Testis (tissue), 2 donors: Measurements from ENCODE around the gene LONP1.

Source experiments
- CTCF ChIP-seq, 3 experiments: fragments of 450-650 bp in 2 of 3; fragments of 200-600 bp in 1 of 3; sonication (generic) in 1 of 3; IDR thresholded peaks; one replicate each; pipeline ENCODE4 v1.5.1; 2016 to 2019; ENCODE audit warnings: antibody characterized with exemption in 3 of 3, mild to moderate bottlenecking in 2 of 3, moderate library complexity in 1 of 3
- POLR2A ChIP-seq: fragments of 450-650 bp; IDR thresholded peaks from one replicate; pipeline ENCODE4 v1.6.1; 2017; ENCODE audit warnings: antibody characterized with exemption, mild to moderate bottlenecking, moderate library complexity

DNA sequence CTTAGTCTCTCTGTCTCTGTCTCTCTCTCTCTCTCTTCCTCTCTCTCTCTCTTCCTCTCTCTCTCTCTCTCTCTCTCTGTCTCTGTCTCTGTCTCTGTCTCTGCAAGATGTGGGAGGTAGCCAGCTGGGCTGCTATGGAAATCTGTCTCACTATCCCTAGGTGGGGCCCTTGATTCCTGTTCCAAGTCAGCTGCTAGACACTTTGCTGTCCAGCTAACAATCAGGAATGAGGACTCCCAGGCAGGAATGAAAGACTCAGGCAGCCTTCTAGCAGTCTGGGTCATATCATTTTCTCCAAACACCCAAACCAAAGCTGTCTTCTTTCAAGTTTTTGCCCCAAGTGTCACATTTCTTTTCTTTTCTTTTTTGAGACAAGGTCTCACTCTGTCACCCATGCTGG lies 23.7 kb upstream of the LONP1 start:
- TF ChIP-seq POLR2A: no peak
- no peak for TF ChIP-seq CTCF (IDR thresholded peaks at IDR 0.05)
